Measurements from ENCODE around the gene ONECUT1.

ONECUT1 gene

GRCh38 chr15:52806284-52806655 lies 16.1 kb upstream of the ONECUT1 start:
- TF ChIP-seq CTCF (IDR thresholded peaks at IDR 0.05), result no peak
- H3K27ac ChIP-seq, result no peak overlapping the region
- peak overlapping the region; percentile 60 for H3K4me3 ChIP-seq
- DNase-seq (ENCODE audit: low spot score), result no peak

GRCh38 chr15:52805351-52806283 lies 15.5 kb upstream of the ONECUT1 start:
- no peak for TF ChIP-seq CTCF (IDR thresholded peaks at IDR 0.05)
- H3K27ac ChIP-seq, result no peak overlapping the region
- DNase-seq (ENCODE audit: low spot score), result no peak
- H3K4me3 ChIP-seq, result peak overlapping the region; percentile 60

- no peak for DNase-seq (ENCODE audit: low spot score)
- TF ChIP-seq CTCF (IDR thresholded peaks at IDR 0.05), result no peak
- no peak overlapping the region for H3K27ac ChIP-seq
- H3K4me3 ChIP-seq, result peak overlapping the region; percentile 60
Measured at GRCh38 chr15:52804526-52805081, 14.5 kb upstream of the ONECUT1 start.

GRCh38 chr15:52803467-52804306 lies 13.6 kb upstream of the ONECUT1 start:
- no peak for DNase-seq (ENCODE audit: low spot score)
- peak overlapping the region; percentile 49 for H3K4me3 ChIP-seq
- no peak for TF ChIP-seq CTCF (IDR thresholded peaks at IDR 0.05)
- H3K27ac ChIP-seq, result no peak overlapping the region

- no peak for DNase-seq (ENCODE audit: low spot score)
- no peak for TF ChIP-seq CTCF (IDR thresholded peaks at IDR 0.05)
- Histone ChIP-seq H3K4me3 (no peak overlapping the region), H3K27ac (no peak overlapping the region)
Measured at GRCh38 chr15:52803108-52803466, 13.0 kb upstream of the ONECUT1 start.

- no peak overlapping the region for H3K27ac ChIP-seq
- TF ChIP-seq CTCF (IDR thresholded peaks at IDR 0.05), result no peak
- DNase-seq (ENCODE audit: low spot score), result no peak
- H3K4me3 ChIP-seq, result no peak overlapping the region
Measured at GRCh38 chr15:52802110-52802509, 12.0 kb upstream of the ONECUT1 start.

Data from coronary artery (tissue), 2 donors.